H1 (cell line): ENCODE measurements around the gene RASGRP3. TPM values are rescaled to one million over a fixed set of nuclear protein-coding genes. Genes with fewer than 3 reads are reported as not detected.

ENCODE experiments used
- CHD7 ChIP-seq: fragments of 300-600 bp; sonication (generic); IDR thresholded peaks from 2 replicates; pipeline ENCODE4 v1.7.1; 2012; ENCODE audit warnings: low read length, moderate library complexity, mild to moderate bottlenecking, inconsistent platforms; ENCODE audit not compliant: insufficient replicate concordance
- TAF7 ChIP-seq: optimal IDR thresholded peaks from 2 replicates; pipeline ENCODE3; 2011; ENCODE audit warnings: low read depth, mild to moderate bottlenecking, inconsistent platforms, low read length, moderate library complexity, borderline replicate concordance
- polyA plus RNA-seq, 7 experiments: library from polyadenylated mRNA; depleted of rRNA in 3 of 7; stranded (reverse) in 5 of 7; unstranded in 2 of 7; fragments of >200 nt in 5 of 7; fragments of 200-250 nt in 2 of 7; gene quantifications; 1 replicate in 5 of 7; 2 replicates in 1 of 7; 4 replicates in 1 of 7; pipeline versions ENCODE4 v1.2.1 to v1.2.3, GENCODE V29; 2011 to 2013; ENCODE audit warnings: missing spikeins in 2 of 7, mixed read lengths in 2 of 7
- total RNA-seq: library from RNA; stranded (reverse); fragmentation: NEBNext Ultra II Directional; extraction: Animal tissue kit (Norgen Biotek cat#: 25700); gene quantifications from 2 replicates; pipeline ENCODE4 v1.2.1, GENCODE V29; 2021

The RASGRP3 gene
- total and polyA plus RNA-seq, 2 of the 8 experiments (the other 6 are each of a cell fraction or from before 2014, with no cell fraction given) = 0.06 TPM; not detected in 1

GRCh38 chr2:33588232-33588631 is 111.8 kb downstream of the RASGRP3 start (continued):
- TF ChIP-seq CHD7 (no peak), TAF7 (no peak)
